Activated CD8-positive, alpha-beta memory T cell treated with anti-CD3 and anti-CD28 coated beads, Interleukin-2, amount 50 U/mL, for 1 hour (primary cell): ENCODE data around the gene PDZRN3.
"Not testable (repeated sequence)": the region's sequence is repeated elsewhere in the genome, so short reads cannot be mapped to it uniquely, and the experiment has no call there.

Experiments used
- DNase-seq: peaks from one replicate; pipeline ENCODE4 v3.0.0-alpha.2; 2020; ENCODE audit errors: extremely low read depth

The PDZRN3 gene

GRCh38 chr3:73493543-73494308 is 131.0 kb downstream of the PDZRN3 start:
- no peak for DNase-seq

GRCh38 chr3:73492186-73492585 is 132.6 kb downstream of the PDZRN3 start:
- DNase-seq, result no peak

- no peak for DNase-seq
Observed at GRCh38 chr3:73491287-73491662, 133.5 kb downstream of the PDZRN3 start.

- DNase-seq, result no peak
Observed at GRCh38 chr3:73490453-73491286, 134.1 kb downstream of the PDZRN3 start.

GRCh38 chr3:73485877-73486330 is 138.8 kb downstream of the PDZRN3 start:
- no peak for DNase-seq

- DNase-seq, result no peak
Observed at GRCh38 chr3:73484656-73485248, 140.0 kb downstream of the PDZRN3 start.

- DNase-seq, result no peak
Observed at GRCh38 chr3:73481888-73482287, 142.9 kb downstream of the PDZRN3 start.

- DNase-seq, result no peak
Observed at GRCh38 chr3:73480187-73480672, 144.5 kb downstream of the PDZRN3 start.

- DNase-seq, result no peak
Observed at GRCh38 chr3:73479325-73479724, 145.4 kb downstream of the PDZRN3 start.

- DNase-seq, result no peak
Observed at GRCh38 chr3:73478858-73479257, 145.9 kb downstream of the PDZRN3 start.

- DNase-seq, result no peak
Observed at GRCh38 chr3:73475717-73476116, 149.0 kb downstream of the PDZRN3 start.

GRCh38 chr3:73475175-73475574 is 149.6 kb downstream of the PDZRN3 start:
- DNase-seq, result no peak

- DNase-seq, result no peak
Observed at GRCh38 chr3:73474619-73475018, 150.1 kb downstream of the PDZRN3 start.

GRCh38 chr3:73473898-73474416 is 150.8 kb downstream of the PDZRN3 start:
- no peak for DNase-seq

GRCh38 chr3:73473181-73473897 is 151.4 kb downstream of the PDZRN3 start:
- DNase-seq, result no peak

- DNase-seq, result no peak
Observed at GRCh38 chr3:73471986-73472787, 152.6 kb downstream of the PDZRN3 start.

- no peak for DNase-seq
Observed at GRCh38 chr3:73470860-73471259, 153.9 kb downstream of the PDZRN3 start.

GRCh38 chr3:73469331-73469730 is 155.4 kb downstream of the PDZRN3 start:
- DNase-seq, result no peak

GRCh38 chr3:73467211-73467610 is 157.5 kb downstream of the PDZRN3 start:
- DNase-seq, result no peak

- no peak for DNase-seq
Observed at GRCh38 chr3:73465926-73466325, 158.8 kb downstream of the PDZRN3 start.

GRCh38 chr3:73464126-73464525 is 160.6 kb downstream of the PDZRN3 start:
- DNase-seq, result not testable (repeated sequence)
